LNCaP clone FGC (cell line): Measurements from ENCODE around the gene TBC1D16.

Experiments used
- DNase-seq: peaks from one replicate; pipeline ENCODE4 v3.0.0-alpha.2; 2011; ENCODE audit warnings: low read depth
- H3K4me3 ChIP-seq: 2 replicates; pipeline ENCODE4 v1.5.1; 2011; ENCODE audit warnings: mild to moderate bottlenecking, low read depth, low read length, control low read depth
- CTCF ChIP-seq: IDR thresholded peaks from 2 replicates; pipeline ENCODE4 v1.5.1; 2012; ENCODE audit warnings: mild to moderate bottlenecking; ENCODE audit not compliant: control insufficient read depth, insufficient read depth; ENCODE audit errors: extremely low read depth

The TBC1D16 gene

GRCh38 chr17:80012765-80013741 is 22.6 kb downstream of the TBC1D16 start:
- no peak overlapping the region for H3K4me3 ChIP-seq
- no peak for DNase-seq
- no peak for TF ChIP-seq CTCF

- TF ChIP-seq CTCF = no peak
These were observed 23.6 kb downstream of the TBC1D16 start for GRCh38 chr17:80011989-80012555.

GRCh38 chr17:80010283-80010858 is 25.3 kb downstream of the TBC1D16 start:
- DNase-seq = no peak
- TF ChIP-seq CTCF = no peak
- no peak overlapping the region for H3K4me3 ChIP-seq

More at GRCh38 chr17:80011989-80012555, 23.6 kb downstream of the TBC1D16 start:
- no peak for DNase-seq
- no peak overlapping the region for H3K4me3 ChIP-seq

- H3K4me3 ChIP-seq = no peak overlapping the region
- no peak for TF ChIP-seq CTCF
- no peak for DNase-seq
These were observed 26.0 kb downstream of the TBC1D16 start for GRCh38 chr17:80009391-80010282.

GRCh38 chr17:80008848-80009247 is 26.8 kb downstream of the TBC1D16 start:
- DNase-seq = no peak
- H3K4me3 ChIP-seq = no peak overlapping the region
- TF ChIP-seq CTCF = no peak

GRCh38 chr17:80008383-80008840 is 27.3 kb downstream of the TBC1D16 start:
- no peak overlapping the region for H3K4me3 ChIP-seq
- DNase-seq = peak; percentile 64
- peak; percentile 93 for TF ChIP-seq CTCF
